ENCODE results near the gene ITGB5.

GRCh38 chr3:124837730-124838186 lies 49.4 kb downstream of the ITGB5 start:
- TF ChIP-seq EZH2 (IDR thresholded peaks at IDR 0.05; ENCODE audit: insufficient read depth, poor library complexity, severe bottlenecking) (no peak), EZH2phosphoT487 (IDR thresholded peaks at IDR 0.05; ENCODE audit: insufficient read depth, low read depth) (no peak)
